Mucosa of descending colon (tissue), 3 donors: ENCODE measurements around the gene SLC2A9. TPM values are rescaled to one million over a fixed set of nuclear protein-coding genes. Genes with fewer than 3 reads are reported as not detected.
"Not testable (repeated sequence)": the region's sequence is repeated elsewhere in the genome, so short reads cannot be mapped to it uniquely, and the experiment has no call there.

ENCODE experiments used
- ATAC-seq: fragments of 200-7000 bp; cut with Tn5 transposase; one replicate; pipeline ENCODE4 v1.9.1; 2020; ENCODE audit warnings: mild to moderate bottlenecking, moderate library complexity
- DNase-seq, 3 donors: peaks; one replicate each; pipeline ENCODE4 v3.0.0-alpha.2; 2020
- H3K36me3 ChIP-seq: fragments of 200-600 bp; one replicate; pipeline ENCODE4 v1.8.0; 2021; ENCODE audit warnings: low read depth, mild to moderate bottlenecking
- H3K4me1 ChIP-seq: fragments of 200-600 bp; one replicate; pipeline ENCODE4 v1.8.0; 2021; ENCODE audit warnings: low read depth, mild to moderate bottlenecking
- H3K4me3 ChIP-seq: fragments of 200-600 bp; one replicate; pipeline ENCODE4 v1.8.0; 2021; ENCODE audit warnings: mild to moderate bottlenecking
- H3K9me3 ChIP-seq: fragments of 200-600 bp; one replicate; pipeline ENCODE4 v1.8.0; 2021; ENCODE audit warnings: mild to moderate bottlenecking
- CTCF ChIP-seq: fragments of 200-600 bp; IDR thresholded peaks from one replicate; pipeline ENCODE4 v1.8.0; 2022; ENCODE audit warnings: antibody characterized with exemption, mild to moderate bottlenecking
- intact Hi-C, 2 donors: fragments of 100-400 bp; cut with DNase I in 1 of 2; cut with micrococcal nuclease in 1 of 2; formaldehyde crosslinking; loops; one replicate each; pipeline versions ENCODE4 v1.11.0 to v1.11.1; 2022; cut with DNase I, micrococcal nuclease
- total RNA-seq, 3 donors: library from RNA; stranded (reverse); fragmentation: NEBNext Ultra II Directional in 2 of 3; extraction: Animal tissue kit (Norgen Biotek cat#: 25700) in 2 of 3; gene quantifications; one replicate each; pipeline versions ENCODE4 v1.2.1 to v1.2.4, GENCODE V29; 2021 to 2023
- donor health status: DM: no; HTN: no; CAD: no; lungs with moderate emphysema.
- donor health status: DM: no; HTN: no; CAD: no.
- donor health status: DM: no; HTN: yes; CAD: no.

Gene SLC2A9
- total RNA-seq, 3 donors from 2014 or later = 4.8 to 8.9 (median 8.1) TPM

- intact Hi-C loops = no loop called here
Observed at GRCh38 chr4:9808077-9808476, 213.2 kb downstream of the SLC2A9 start.

GRCh38 chr4:9804918-9805317, 216.4 kb downstream of the SLC2A9 start:
- Histone ChIP-seq H3K9me3 (no peaks in the 10 kb centered on the region), H3K4me1 (no peaks in the 10 kb centered on the region), H3K36me3 (no peaks in the 10 kb centered on the region), H3K4me3 (no peak overlapping the region)
- intact Hi-C loops = no loop called here
- TF ChIP-seq CTCF = no peak
- DNase-seq (no peak), ATAC-seq (no peak)

More at GRCh38 chr4:9808077-9808476, 213.2 kb downstream of the SLC2A9 start:
- TF ChIP-seq CTCF = no peak
- no peak for ATAC-seq
- Histone ChIP-seq H3K36me3 (no peaks in the 10 kb centered on the region), H3K9me3 (no peaks in the 10 kb centered on the region), H3K4me3 (no peak overlapping the region), H3K4me1 (no peaks in the 10 kb centered on the region)
- DNase-seq = no peak

GRCh38 chr4:9800848-9801247, 220.4 kb downstream of the SLC2A9 start:
- Histone ChIP-seq H3K4me1 (no peaks in the 10 kb centered on the region), H3K9me3 (no peaks in the 10 kb centered on the region), H3K36me3 (no peaks in the 10 kb centered on the region), H3K4me3 (no peak overlapping the region)
- ATAC-seq = no peak
- intact Hi-C loops = no loop called here
- no peak for DNase-seq
- no peak for TF ChIP-seq CTCF

- ATAC-seq, intact Hi-C loops, H3K36me3 ChIP-seq, H3K4me3 ChIP-seq, H3K9me3 ChIP-seq, H3K4me1 ChIP-seq, DNase-seq: not testable (repeated sequence)
Observed at GRCh38 chr4:9796641-9797040, 224.7 kb downstream of the SLC2A9 start.

- no peak for DNase-seq
- no peak for TF ChIP-seq CTCF
- H3K9me3 ChIP-seq = no peaks in the 10 kb centered on the region
- H3K4me1 ChIP-seq = no peaks in the 10 kb centered on the region
- ATAC-seq = no peak
- intact Hi-C loops = no loop called here
- H3K4me3 ChIP-seq = no peak overlapping the region
- no peaks in the 10 kb centered on the region for H3K36me3 ChIP-seq
Observed at GRCh38 chr4:9792381-9792780, 228.9 kb downstream of the SLC2A9 start.

- DNase-seq (peak in 2 of 3 donors; percentile 33 to 36), ATAC-seq (peak; percentile 33)
- H3K36me3 ChIP-seq, intact Hi-C loops, H3K4me1 ChIP-seq, H3K4me3 ChIP-seq, H3K9me3 ChIP-seq: not testable (repeated sequence)
Observed at GRCh38 chr4:9785891-9786290, 235.4 kb downstream of the SLC2A9 start.

GRCh38 chr4:9782136-9782436, 239.2 kb downstream of the SLC2A9 start:
- ATAC-seq (no peak), DNase-seq (no peak)
- Histone ChIP-seq H3K9me3 (no peaks in the 10 kb centered on the region), H3K4me3 (no peak overlapping the region), H3K4me1 (peaks cover 3% of the 10 kb centered on the region), H3K36me3 (no peaks in the 10 kb centered on the region)
- no peak for TF ChIP-seq CTCF
- intact Hi-C loops = no loop called here
